IMR-90 (cell line): Measurements from ENCODE around the gene FAM171A1. TPM values are rescaled to one million over a fixed set of nuclear protein-coding genes. Genes with fewer than 3 reads are reported as not detected.

ENCODE experiments used
- ATAC-seq: fragments of 200-7000 bp; cut with Tn5 transposase; 2 replicates; pipeline ENCODE4 v1.9.1; 2020; ENCODE audit warnings: low read depth, mild to moderate bottlenecking, moderate library complexity
- BruUV-seq: library from RNA; stranded (reverse); fragments of 400-500 nt; replicated peaks from 2 replicates; lab custom pipeline; 2021; lab: Mats Ljungman, UMichigan
- CTCF ChIA-PET: fragments of 300-600 bp; formaldehyde crosslinking; extraction: SDS; loops from one replicate; lab custom pipeline; 2021; ENCODE audit warnings: antibody characterized with exemption; lab: Yijun Ruan, JAX
- POLR2A ChIA-PET: fragments of 300-600 bp; sonication (Branson Sonifier 250); formaldehyde crosslinking; loops from one replicate; lab custom pipeline; 2022; ENCODE audit warnings: antibody characterized with exemption; ENCODE audit not compliant: unreplicated experiment; lab: Charles Lee
- DNase-seq: peaks from one replicate; pipeline ENCODE4 v3.0.0; 2013
- H2AFZ ChIP-seq: replicated peaks from 2 replicates; pipeline ENCODE3; 2013; ENCODE audit warnings: low read length, mild to moderate bottlenecking; ENCODE audit not compliant: poor library complexity
- H2AK5ac ChIP-seq: 2 replicates; pipeline ENCODE4 v1.6.1; 2013; ENCODE audit warnings: low read depth, low read length, inconsistent platforms
- H2AK9ac ChIP-seq: replicated peaks from 2 replicates; pipeline ENCODE3; 2013; ENCODE audit warnings: mild to moderate bottlenecking, low read depth, low read length, moderate library complexity; ENCODE audit not compliant: poor library complexity
- H2BK120ac ChIP-seq: 2 replicates; pipeline ENCODE4 v1.6.1; 2013; ENCODE audit warnings: low read depth, low read length, inconsistent platforms
- H2BK15ac ChIP-seq: 3 replicates; pipeline ENCODE4 v1.6.1; 2013; ENCODE audit warnings: low read depth, low read length, inconsistent platforms
- H2BK20ac ChIP-seq: 2 replicates; pipeline ENCODE4 v1.6.1; 2013; ENCODE audit warnings: low read depth, mild to moderate bottlenecking, inconsistent platforms, low read length, moderate library complexity
- H2BK5ac ChIP-seq: 2 replicates; pipeline ENCODE4 v1.6.1; 2013; ENCODE audit warnings: mild to moderate bottlenecking, low read depth, low read length, inconsistent platforms; ENCODE audit not compliant: poor library complexity, severe bottlenecking
- H3K14ac ChIP-seq: replicated peaks from 2 replicates; pipeline ENCODE4 v1.6.1; 2013; ENCODE audit warnings: low read depth, low read length, inconsistent platforms
- H3K18ac ChIP-seq: 2 replicates; pipeline ENCODE4 v1.6.1; 2013; ENCODE audit warnings: low read depth, low read length, control low read depth
- H3K23ac ChIP-seq: 2 replicates; pipeline ENCODE4 v1.6.1; 2013; ENCODE audit warnings: low read depth, low read length, inconsistent platforms
- H3K27ac ChIP-seq: 2 replicates; pipeline ENCODE4 v1.5.1; 2013; ENCODE audit warnings: mild to moderate bottlenecking, control low read depth, low read length; ENCODE audit not compliant: insufficient read depth
- H3K27me3 ChIP-seq: 2 replicates; pipeline ENCODE4 v1.6.1; 2013; ENCODE audit warnings: low read length; ENCODE audit not compliant: control insufficient read depth, insufficient read depth
- H3K36me3 ChIP-seq: 2 replicates; pipeline ENCODE4 v1.6.1; 2013; ENCODE audit warnings: low read length, mixed read lengths; ENCODE audit not compliant: control insufficient read depth, insufficient read depth
- H3K4ac ChIP-seq: 2 replicates; pipeline ENCODE4 v1.6.1; 2013; ENCODE audit warnings: low read depth, low read length, inconsistent platforms
- H3K4me1 ChIP-seq: 2 replicates; pipeline ENCODE4 v1.6.1; 2013; ENCODE audit warnings: low read length, mixed read lengths; ENCODE audit not compliant: control insufficient read depth, insufficient read depth
- H3K4me2 ChIP-seq: 2 replicates; pipeline ENCODE4 v1.6.1; 2013; ENCODE audit warnings: low read depth, mild to moderate bottlenecking, control low read depth, low read length, moderate library complexity
- H3K4me3 ChIP-seq: 2 replicates; pipeline ENCODE4 v1.5.1; 2013; ENCODE audit warnings: low read depth, mild to moderate bottlenecking, control low read depth, low read length, moderate library complexity; ENCODE audit not compliant: insufficient read depth
- H3K56ac ChIP-seq: 2 replicates; pipeline ENCODE4 v1.6.1; 2013; ENCODE audit warnings: low read length, inconsistent platforms; ENCODE audit not compliant: insufficient read depth; ENCODE audit errors: extremely low read depth
- H3K79me1 ChIP-seq, 2 experiments: 2 replicates each; pipeline ENCODE4 v1.6.1; 2013; ENCODE audit warnings: low read length in 2 of 2, inconsistent platforms in 1 of 2, low read depth in 1 of 2
- H3K9ac ChIP-seq: 2 replicates; pipeline ENCODE4 v1.6.1; 2013; ENCODE audit warnings: low read depth, low read length, control low read depth
- H3K9me1 ChIP-seq: 2 replicates; pipeline ENCODE4 v1.6.1; 2013; ENCODE audit warnings: low read length, inconsistent platforms; ENCODE audit not compliant: insufficient read depth
- H3K9me3 ChIP-seq: 2 replicates; pipeline ENCODE4 v1.6.1; 2013; ENCODE audit warnings: low read length; ENCODE audit not compliant: control insufficient read depth, insufficient read depth
- H4K20me1 ChIP-seq: 2 replicates; pipeline ENCODE4 v1.6.1; 2013; ENCODE audit warnings: low read length, inconsistent platforms; ENCODE audit not compliant: insufficient read depth
- H4K5ac ChIP-seq: 2 replicates; pipeline ENCODE4 v1.6.1; 2013; ENCODE audit warnings: mild to moderate bottlenecking, low read depth, low read length, control low read depth
- H4K8ac ChIP-seq, 2 experiments: 2 replicates each; pipeline ENCODE4 v1.6.1; 2013; ENCODE audit warnings: low read depth in 2 of 2, low read length in 2 of 2, control low read depth in 1 of 2, inconsistent platforms in 1 of 2
- H4K91ac ChIP-seq: 2 replicates; pipeline ENCODE4 v1.6.1; 2013; ENCODE audit warnings: low read depth, low read length, inconsistent platforms; ENCODE audit not compliant: insufficient read depth
- CEBPB ChIP-seq: IDR thresholded peaks from 2 replicates; pipeline ENCODE4 v1.6.1; 2012; ENCODE audit warnings: low read depth, low read length, improper control_type of control experiment
- MAFK ChIP-seq: IDR thresholded peaks from 2 replicates; pipeline ENCODE4 v1.6.1; 2012; ENCODE audit warnings: low read depth, low read length, improper control_type of control experiment
- MXI1 ChIP-seq: IDR thresholded peaks from 2 replicates; pipeline ENCODE4 v1.6.1; 2012; ENCODE audit warnings: low read depth, mild to moderate bottlenecking, low read length, moderate library complexity, borderline replicate concordance
- WGBS, 2 experiments: methylation state at CpG; one replicate each; pipeline versions ENCODE4 v1.1.5 to v1.1.7; 2013; ENCODE audit warnings: missing lambda C conversion rate in 2 of 2; ENCODE audit not compliant: insufficient read length in 1 of 2; ENCODE audit errors: extremely low coverage in 2 of 2; 5-methylcytosine and 5-hydroxymethylcytosine counted together
- dilution Hi-C: fragments of 300-500 bp; cut with HindIII; formaldehyde crosslinking; loops from one replicate; pipeline ENCODE4 v1.14.3; 2018; ENCODE audit warnings: low sequenced_read_pairs; ENCODE audit not compliant: unreplicated experiment
- in situ Hi-C: fragments of 300-500 bp; cut with MboI; formaldehyde crosslinking; loops from 3 replicates; pipeline ENCODE4 v1.14.3; 2019; ENCODE audit warnings: low sequenced_read_pairs, inconsistent platforms, mixed read lengths
- intact Hi-C: fragments of 100-400 bp; cut with micrococcal nuclease; formaldehyde crosslinking; loops from 2 replicates; pipeline ENCODE4 v1.10.0; 2022
- polyA plus RNA-seq, 3 experiments: library from polyadenylated mRNA; depleted of rRNA; stranded (reverse); fragments of >200 nt; gene quantifications; 2 replicates each; pipeline ENCODE4 v1.2.3, GENCODE V29; 2012; ENCODE audit warnings: low replicate concordance in 1 of 3
- total RNA-seq: library from RNA; depleted of rRNA; stranded (reverse); fragments of >200 nt; gene quantifications from 2 replicates; pipeline ENCODE4 v1.2.3, GENCODE V29; 2012

Gene FAM171A1
- total and polyA plus RNA-seq, 2 of the 4 experiments (the other 2 are of a cell fraction): 20.3 to 30.6 TPM

DNA sequence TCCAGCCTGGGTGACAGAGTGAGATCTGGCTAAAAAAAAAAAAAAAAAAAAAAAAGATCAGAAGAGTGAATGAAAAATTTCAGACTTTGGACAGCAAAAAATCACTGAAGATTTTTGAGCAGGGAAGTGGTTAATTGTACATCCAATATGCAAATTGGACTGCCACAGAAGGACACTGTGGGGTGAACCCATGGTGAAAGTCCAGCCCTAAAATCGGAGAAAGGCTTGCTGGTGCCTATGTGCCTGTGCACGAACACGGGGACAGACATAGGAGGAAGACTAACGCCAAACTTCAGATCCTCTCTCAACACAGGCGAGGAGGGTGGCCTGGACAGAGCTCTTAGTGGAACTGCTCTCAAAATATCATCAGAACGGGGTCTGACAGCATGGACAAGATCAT is 65.5 kb downstream of the FAM171A1 start:
- Histone ChIP-seq H3K23ac (no peak overlapping the region), H3K27me3 (no peaks in the 10 kb centered on the region), H3K9me3 (no peaks in the 10 kb centered on the region), H3K4me1 (no peaks in the 10 kb centered on the region), H3K36me3 (no peaks in the 10 kb centered on the region), H2BK15ac (no peak overlapping the region), H3K18ac (no peak overlapping the region), H2BK5ac (no peak overlapping the region), H3K27ac (no peak overlapping the region), H4K5ac (no peak overlapping the region), H3K14ac (no peak overlapping the region), H2BK120ac (no peak overlapping the region), H3K4me3 (no peak overlapping the region), H2BK20ac (no peak overlapping the region), H3K4me2 (no peak overlapping the region), H3K9ac (no peak overlapping the region), H3K4ac (no peak overlapping the region), H4K20me1 (no peaks in the 10 kb centered on the region), H4K91ac (no peak overlapping the region), H3K56ac (no peak overlapping the region), H3K79me1 (peaks cover 0 to 24% of the 10 kb centered on the region in 2 experiments; a peak in 2 of 4 replicates), H2AK9ac (no peak overlapping the region), H4K8ac (no peak overlapping the region), H2AFZ (no peak overlapping the region), H2AK5ac (no peak overlapping the region), H3K9me1 (peaks cover 3% of the 10 kb centered on the region; the same call in 1 of the 2 replicates)
- ChIA-PET CTCF (no interaction called here), POLR2A (no interaction called here)
- no peak for ATAC-seq
- WGBS, 2 experiments: no CpG with 5 or more reads among the region's 6 CpGs
- no TSS peak for BruUV-seq
- in situ Hi-C loops: no loop called here
- intact Hi-C loops: loop anchor here (1.0 kb wide), 1 partner anchor 48 kb away; no protein-coding TSS in a partner anchor
- no peak for DNase-seq
- TF ChIP-seq CEBPB: no peak
- no peak for TF ChIP-seq MAFK
- TF ChIP-seq MXI1: no peak
- dilution Hi-C loops: no loop called here
